Measurements from ENCODE around the gene HSPA12B. TPM values are rescaled to one million over a fixed set of nuclear protein-coding genes. Genes with fewer than 3 reads are reported as not detected.

HSPA12B gene
- total and polyA plus RNA-seq, 2 of the 13 experiments (the other 11 are each of a cell fraction or from before 2014, with no cell fraction given), result 0.01 TPM; not detected in 1

GRCh38 chr20:3767427-3768341 lies 35.2 kb downstream of the HSPA12B start, which contains the start of gene ADISSP (continued):
- TF ChIP-seq PBX2 (CRISPR knock-in tag; IDR thresholded peaks at IDR 0.05), result no peak
- TF ChIP-seq GPBP1L1 (CRISPR knock-in tag; IDR thresholded peaks at IDR 0.05), result no peak
- TF ChIP-seq MAX (IDR thresholded peaks at IDR 0.05), result peak; percentile 98
- TF ChIP-seq EP300 (IDR thresholded peaks at IDR 0.05; ENCODE audit: low read depth in 2 of 2, low read length in 2 of 2), result 0 out of 4 replicates have a peak, but pooled peaks of 1 of the 2 experiments have one; percentile 10
- no peak; the same call in 1 of the 2 replicates for TF ChIP-seq EP300 (CRISPR knock-in tag; IDR thresholded peaks at IDR 0.05; ENCODE audit: borderline replicate concordance)
- peak; percentile 73 for TF ChIP-seq ZNF710 (CRISPR knock-in tag; IDR thresholded peaks at IDR 0.05; ENCODE audit: borderline replicate concordance)
- peak; percentile 92 for TF ChIP-seq TBX2 (CRISPR knock-in tag; IDR thresholded peaks at IDR 0.05; ENCODE audit: borderline replicate concordance)
- TF ChIP-seq DZIP1 (CRISPR knock-in tag; IDR thresholded peaks at IDR 0.05), result peak; percentile 60
- TF ChIP-seq U2AF2 (IDR thresholded peaks at IDR 0.05; ENCODE audit: low read depth, low read length), result 0 out of 2 replicates have a peak, but pooled peaks have one; percentile 73
- TF ChIP-seq DRAP1 (CRISPR knock-in tag; IDR thresholded peaks at IDR 0.05), result peak; percentile 86
- no peak for TF ChIP-seq PLRG1 (conservative IDR thresholded peaks at IDR 0.05)
- no peak for TF ChIP-seq NBN (conservative IDR thresholded peaks at IDR 0.05)
- no peak for TF ChIP-seq ZUFSP (CRISPR knock-in tag; IDR thresholded peaks at IDR 0.05; ENCODE audit: borderline replicate concordance)
- no peak; the same call in none of the 2 replicates for TF ChIP-seq ZNF746 (CRISPR knock-in tag; IDR thresholded peaks at IDR 0.05)

All from HepG2 (cell line).